HG03280 (cell line): ENCODE measurements around the gene ANAPC10.
"Not testable (repeated sequence)": the region's sequence is repeated elsewhere in the genome, so short reads cannot be mapped to it uniquely, and the experiment has no call there.

Experiments
- ATAC-seq: cut with Tn5 transposase; IDR thresholded peaks from one replicate; pipeline ENCODE4 v1.9.1; 2021; ENCODE audit warnings: mild to moderate bottlenecking, moderate library complexity; ENCODE audit not compliant: unreplicated experiment

ANAPC10 gene

GRCh38 chr4:145012841-145013240 lies 85.2 kb downstream of the ANAPC10 start:
- no peak for ATAC-seq

GRCh38 chr4:145011636-145012035 lies 86.4 kb downstream of the ANAPC10 start:
- ATAC-seq, result no peak

GRCh38 chr4:145010315-145010714 lies 87.7 kb downstream of the ANAPC10 start:
- not testable (repeated sequence) for ATAC-seq

- ATAC-seq, result no peak
These were observed 94.3 kb downstream of the ANAPC10 start for GRCh38 chr4:145003675-145004074.

GRCh38 chr4:145001635-145002034 lies 96.4 kb downstream of the ANAPC10 start:
- no peak for ATAC-seq

- ATAC-seq, result not testable (repeated sequence)
These were observed 97.3 kb downstream of the ANAPC10 start for GRCh38 chr4:145000656-145001055.

- ATAC-seq, result no peak
These were observed 108.7 kb downstream of the ANAPC10 start for GRCh38 chr4:144989306-144989705.

GRCh38 chr4:144985531-144985930 lies 112.5 kb downstream of the ANAPC10 start:
- no peak for ATAC-seq

GRCh38 chr4:144985014-144985413 lies 113.0 kb downstream of the ANAPC10 start:
- ATAC-seq, result no peak

GRCh38 chr4:144984241-144984640 lies 113.8 kb downstream of the ANAPC10 start:
- ATAC-seq, result no peak

GRCh38 chr4:144975718-144976117 lies 122.3 kb downstream of the ANAPC10 start:
- no peak for ATAC-seq

- no peak for ATAC-seq
These were observed 127.4 kb downstream of the ANAPC10 start for GRCh38 chr4:144970597-144970996.

GRCh38 chr4:144969821-144970220 lies 128.2 kb downstream of the ANAPC10 start:
- ATAC-seq, result no peak

GRCh38 chr4:144968606-144969005 lies 129.4 kb downstream of the ANAPC10 start:
- no peak for ATAC-seq

GRCh38 chr4:144967161-144967560 lies 130.8 kb downstream of the ANAPC10 start:
- peak; percentile 68 for ATAC-seq

- no peak for ATAC-seq
These were observed 135.7 kb downstream of the ANAPC10 start for GRCh38 chr4:144962300-144962699.

- no peak for ATAC-seq
These were observed 142.9 kb downstream of the ANAPC10 start for GRCh38 chr4:144955104-144955503.

GRCh38 chr4:144954230-144954629 lies 143.8 kb downstream of the ANAPC10 start:
- no peak for ATAC-seq

GRCh38 chr4:144948421-144948820 lies 149.6 kb downstream of the ANAPC10 start:
- ATAC-seq, result no peak

- no peak for ATAC-seq
These were observed 150.0 kb downstream of the ANAPC10 start for GRCh38 chr4:144948009-144948408.
